SK-N-MC (cell line): ENCODE results near the gene PERM1.

Source experiments
- EZH2 ChIP-seq: fragments of 200-600 bp; sonication (generic); IDR thresholded peaks from one replicate; pipeline ENCODE4 v1.6.1; 2017; ENCODE audit warnings: antibody characterized with exemption
- POLR2AphosphoS5 ChIP-seq: IDR thresholded peaks from 2 replicates; pipeline ENCODE4 v1.6.1; 2012; ENCODE audit warnings: mild to moderate bottlenecking, low read depth, low read length, borderline replicate concordance

DNA sequence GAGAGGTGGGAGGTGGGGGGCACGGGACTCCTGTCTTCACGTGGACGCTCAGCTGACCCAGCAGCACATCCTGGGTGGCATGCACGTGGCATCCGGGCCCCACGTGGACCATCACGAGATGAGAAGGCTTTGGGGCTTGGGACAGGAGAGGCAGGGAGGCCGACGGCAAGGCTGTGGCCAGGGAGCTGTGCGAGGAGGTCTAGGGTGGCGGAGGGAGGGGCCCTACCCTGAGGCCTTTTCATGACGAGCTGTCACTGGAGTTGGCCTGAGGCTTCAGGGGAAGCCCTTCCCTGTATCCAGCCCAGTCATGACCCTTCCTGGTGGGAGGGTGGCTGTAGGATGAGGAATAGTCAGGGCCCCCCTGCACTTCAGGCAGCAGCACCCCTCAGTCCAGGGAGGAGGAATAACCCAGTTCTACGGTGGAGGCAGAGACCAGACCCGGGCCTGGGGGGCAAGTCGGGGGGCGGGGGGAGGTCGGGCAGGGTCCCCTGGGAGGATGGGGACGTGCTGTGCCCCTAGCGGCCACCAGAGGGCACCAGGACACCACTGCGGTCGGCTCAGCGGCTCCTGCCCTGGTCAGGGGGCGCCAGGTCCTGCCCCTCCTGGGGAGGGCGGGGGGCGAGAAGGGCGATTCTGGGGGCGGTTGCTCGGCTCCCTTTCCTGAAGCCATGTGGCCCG is 2.0 kb upstream of the PERM1 start:
- TF ChIP-seq POLR2AphosphoS5 (no peak), EZH2 (no peak)
